Measurements from ENCODE around the gene SLC35E1. TPM values are rescaled to one million over a fixed set of nuclear protein-coding genes. Genes with fewer than 3 reads are reported as not detected.

The SLC35E1 gene
- polyA plus RNA-seq, 1 of the 3 experiments (the other 2 are of a cell fraction): 23.5 TPM

DNA sequence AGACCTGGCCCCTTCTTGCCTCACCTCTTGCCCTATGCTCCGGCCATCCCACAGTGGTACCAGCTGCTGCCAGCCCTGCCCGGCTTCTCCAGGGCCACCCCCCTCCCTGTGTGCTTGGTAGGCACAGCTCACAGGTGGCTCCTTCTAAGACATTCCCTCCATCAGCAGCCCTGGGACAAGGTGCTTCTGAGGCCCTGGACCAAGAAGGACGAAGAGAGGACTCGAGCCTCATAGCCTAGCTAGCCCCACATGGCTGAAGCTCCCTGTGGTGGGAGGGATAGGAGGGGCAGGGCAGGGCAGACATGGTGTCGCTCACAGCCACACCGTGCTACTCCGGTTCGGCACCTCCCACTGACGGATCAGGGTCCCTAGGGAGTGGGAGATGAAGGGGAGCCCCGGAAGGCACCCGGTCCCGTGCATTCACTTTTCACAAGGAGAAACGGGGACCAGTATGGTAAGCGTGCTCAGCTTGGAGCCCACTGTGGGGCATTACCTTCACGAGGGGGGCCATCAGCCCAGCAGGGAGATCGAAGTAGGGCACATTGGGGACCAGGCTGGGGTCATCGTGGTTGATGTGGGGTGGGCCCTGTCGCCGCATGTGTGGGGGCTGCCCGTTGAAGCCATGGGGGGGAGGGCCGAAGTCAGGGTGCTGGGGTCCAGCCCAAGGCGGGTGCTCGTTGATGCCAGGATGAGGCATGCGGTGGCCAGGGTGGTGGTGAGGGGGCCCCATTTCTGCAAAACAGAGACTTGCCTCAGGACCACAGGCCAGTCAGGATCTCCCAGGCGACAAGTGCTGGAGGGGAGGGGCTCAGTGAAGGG is 49.4 kb downstream of the SLC35E1 start:
- Histone ChIP-seq H4K20me1 (ENCODE audit: insufficient read depth) (0 out of 2 replicates have a peak, but pooled peaks cover 6% of the 10 kb centered on the region), H3K4me1 (ENCODE audit: control insufficient read depth in 1 of 2, insufficient read depth in 2 of 2, low read depth in 1 of 2, low read length in 1 of 2) (no peaks in the 10 kb centered on the region), H3K4me3 (ENCODE audit: low read depth in 2 of 2, low read length in 1 of 2) (no peak overlapping the region), H2AFZ (ENCODE audit: low read depth) (no peak overlapping the region), H3K4me2 (no peak overlapping the region), H3K9ac (no peak overlapping the region), H3K9me3 (no peaks in the 10 kb centered on the region), H3K27ac (ENCODE audit: low read depth in 2 of 2, low read length in 1 of 2) (no peak overlapping the region), H3F3A (replicated peaks; ENCODE audit: insufficient read depth) (peaks cover 6% of the 10 kb centered on the region), H3K36me3 (replicated peaks in 1 of 2; ENCODE audit: control insufficient read depth in 1 of 2, insufficient read depth in 2 of 2, low read length in 1 of 2) (peaks cover 29 to 82% of the 10 kb centered on the region in 2 experiments), H3K27me3 (ENCODE audit: insufficient read depth) (no peaks in the 10 kb centered on the region), H3K9me2 (no peaks in the 10 kb centered on the region), H3K79me2 (ENCODE audit: insufficient read depth) (0 out of 2 replicates have a peak, but pooled peaks cover 5% of the 10 kb centered on the region)
- CTCF ChIA-PET: interaction anchor here (1.8 kb wide), 1 partner anchor 81 kb away, joined by 6 read pairs; no protein-coding TSS in a partner anchor
- 99% methylated on average over 14 of the region's 25 CpGs for WGBS (ENCODE audit: low lambda C conversion rate)
- POLR2A ChIA-PET: no interaction called here
- DNase-seq: no peak
- TF ChIP-seq EZH2phosphoT487 (IDR thresholded peaks at IDR 0.05; ENCODE audit: borderline replicate concordance, low read depth) (no peak), RXRA (IDR thresholded peaks at IDR 0.05; ENCODE audit: borderline replicate concordance, low read depth) (no peak), RFX5 (IDR thresholded peaks at IDR 0.05; ENCODE audit: low read length) (no peak), NFIC (IDR thresholded peaks at IDR 0.05; ENCODE audit: borderline replicate concordance) (no peak), RCOR1 (IDR thresholded peaks at IDR 0.05; ENCODE audit: low read length) (no peak), GATA2 (CRISPR knock-in tag; IDR thresholded peaks at IDR 0.05) (no peak), MEF2A (IDR thresholded peaks at IDR 0.05; ENCODE audit: borderline replicate concordance, low read depth) (no peak), ELF1 (IDR thresholded peaks at IDR 0.05) (no peak)
- TF ChIP-seq, protein P1, sequence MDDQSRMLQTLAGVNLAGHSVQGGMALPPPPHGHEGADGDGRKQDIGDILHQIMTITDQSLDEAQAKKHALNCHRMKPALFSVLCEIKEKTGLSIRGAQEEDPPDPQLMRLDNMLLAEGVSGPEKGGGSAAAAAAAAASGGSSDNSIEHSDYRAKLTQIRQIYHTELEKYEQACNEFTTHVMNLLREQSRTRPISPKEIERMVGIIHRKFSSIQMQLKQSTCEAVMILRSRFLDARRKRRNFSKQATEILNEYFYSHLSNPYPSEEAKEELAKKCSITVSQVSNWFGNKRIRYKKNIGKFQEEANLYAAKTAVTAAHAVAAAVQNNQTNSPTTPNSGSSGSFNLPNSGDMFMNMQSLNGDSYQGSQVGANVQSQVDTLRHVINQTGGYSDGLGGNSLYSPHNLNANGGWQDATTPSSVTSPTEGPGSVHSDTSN (IDR thresholded peaks at IDR 0.05): no peak
- TF ChIP-seq, protein P2, sequence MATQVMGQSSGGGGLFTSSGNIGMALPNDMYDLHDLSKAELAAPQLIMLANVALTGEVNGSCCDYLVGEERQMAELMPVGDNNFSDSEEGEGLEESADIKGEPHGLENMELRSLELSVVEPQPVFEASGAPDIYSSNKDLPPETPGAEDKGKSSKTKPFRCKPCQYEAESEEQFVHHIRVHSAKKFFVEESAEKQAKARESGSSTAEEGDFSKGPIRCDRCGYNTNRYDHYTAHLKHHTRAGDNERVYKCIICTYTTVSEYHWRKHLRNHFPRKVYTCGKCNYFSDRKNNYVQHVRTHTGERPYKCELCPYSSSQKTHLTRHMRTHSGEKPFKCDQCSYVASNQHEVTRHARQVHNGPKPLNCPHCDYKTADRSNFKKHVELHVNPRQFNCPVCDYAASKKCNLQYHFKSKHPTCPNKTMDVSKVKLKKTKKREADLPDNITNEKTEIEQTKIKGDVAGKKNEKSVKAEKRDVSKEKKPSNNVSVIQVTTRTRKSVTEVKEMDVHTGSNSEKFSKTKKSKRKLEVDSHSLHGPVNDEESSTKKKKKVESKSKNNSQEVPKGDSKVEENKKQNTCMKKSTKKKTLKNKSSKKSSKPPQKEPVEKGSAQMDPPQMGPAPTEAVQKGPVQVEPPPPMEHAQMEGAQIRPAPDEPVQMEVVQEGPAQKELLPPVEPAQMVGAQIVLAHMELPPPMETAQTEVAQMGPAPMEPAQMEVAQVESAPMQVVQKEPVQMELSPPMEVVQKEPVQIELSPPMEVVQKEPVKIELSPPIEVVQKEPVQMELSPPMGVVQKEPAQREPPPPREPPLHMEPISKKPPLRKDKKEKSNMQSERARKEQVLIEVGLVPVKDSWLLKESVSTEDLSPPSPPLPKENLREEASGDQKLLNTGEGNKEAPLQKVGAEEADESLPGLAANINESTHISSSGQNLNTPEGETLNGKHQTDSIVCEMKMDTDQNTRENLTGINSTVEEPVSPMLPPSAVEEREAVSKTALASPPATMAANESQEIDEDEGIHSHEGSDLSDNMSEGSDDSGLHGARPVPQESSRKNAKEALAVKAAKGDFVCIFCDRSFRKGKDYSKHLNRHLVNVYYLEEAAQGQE (IDR thresholded peaks at IDR 0.05; ENCODE audit: low read depth, low read length): no peak
- TF ChIP-seq, protein P3, sequence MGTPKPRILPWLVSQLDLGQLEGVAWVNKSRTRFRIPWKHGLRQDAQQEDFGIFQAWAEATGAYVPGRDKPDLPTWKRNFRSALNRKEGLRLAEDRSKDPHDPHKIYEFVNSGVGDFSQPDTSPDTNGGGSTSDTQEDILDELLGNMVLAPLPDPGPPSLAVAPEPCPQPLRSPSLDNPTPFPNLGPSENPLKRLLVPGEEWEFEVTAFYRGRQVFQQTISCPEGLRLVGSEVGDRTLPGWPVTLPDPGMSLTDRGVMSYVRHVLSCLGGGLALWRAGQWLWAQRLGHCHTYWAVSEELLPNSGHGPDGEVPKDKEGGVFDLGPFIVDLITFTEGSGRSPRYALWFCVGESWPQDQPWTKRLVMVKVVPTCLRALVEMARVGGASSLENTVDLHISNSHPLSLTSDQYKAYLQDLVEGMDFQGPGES (IDR thresholded peaks at IDR 0.05; ENCODE audit: low read depth, low read length): no peak
- TF ChIP-seq, protein P4, sequence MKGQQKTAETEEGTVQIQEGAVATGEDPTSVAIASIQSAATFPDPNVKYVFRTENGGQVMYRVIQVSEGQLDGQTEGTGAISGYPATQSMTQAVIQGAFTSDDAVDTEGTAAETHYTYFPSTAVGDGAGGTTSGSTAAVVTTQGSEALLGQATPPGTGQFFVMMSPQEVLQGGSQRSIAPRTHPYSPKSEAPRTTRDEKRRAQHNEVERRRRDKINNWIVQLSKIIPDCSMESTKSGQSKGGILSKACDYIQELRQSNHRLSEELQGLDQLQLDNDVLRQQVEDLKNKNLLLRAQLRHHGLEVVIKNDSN (IDR thresholded peaks at IDR 0.05; ENCODE audit: borderline replicate concordance, low read depth): no peak
- TF ChIP-seq, protein P5, sequence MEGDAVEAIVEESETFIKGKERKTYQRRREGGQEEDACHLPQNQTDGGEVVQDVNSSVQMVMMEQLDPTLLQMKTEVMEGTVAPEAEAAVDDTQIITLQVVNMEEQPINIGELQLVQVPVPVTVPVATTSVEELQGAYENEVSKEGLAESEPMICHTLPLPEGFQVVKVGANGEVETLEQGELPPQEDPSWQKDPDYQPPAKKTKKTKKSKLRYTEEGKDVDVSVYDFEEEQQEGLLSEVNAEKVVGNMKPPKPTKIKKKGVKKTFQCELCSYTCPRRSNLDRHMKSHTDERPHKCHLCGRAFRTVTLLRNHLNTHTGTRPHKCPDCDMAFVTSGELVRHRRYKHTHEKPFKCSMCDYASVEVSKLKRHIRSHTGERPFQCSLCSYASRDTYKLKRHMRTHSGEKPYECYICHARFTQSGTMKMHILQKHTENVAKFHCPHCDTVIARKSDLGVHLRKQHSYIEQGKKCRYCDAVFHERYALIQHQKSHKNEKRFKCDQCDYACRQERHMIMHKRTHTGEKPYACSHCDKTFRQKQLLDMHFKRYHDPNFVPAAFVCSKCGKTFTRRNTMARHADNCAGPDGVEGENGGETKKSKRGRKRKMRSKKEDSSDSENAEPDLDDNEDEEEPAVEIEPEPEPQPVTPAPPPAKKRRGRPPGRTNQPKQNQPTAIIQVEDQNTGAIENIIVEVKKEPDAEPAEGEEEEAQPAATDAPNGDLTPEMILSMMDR (IDR thresholded peaks at IDR 0.05): no peak
